Esophagus muscularis mucosa (tissue), 4 donors: ENCODE data around the gene KRT86. TPM values are rescaled to one million over a fixed set of nuclear protein-coding genes. Genes with fewer than 3 reads are reported as not detected.

Source experiments
- DNase-seq: peaks from one replicate; pipeline ENCODE4 v3.0.0-alpha.2; 2017; ENCODE audit errors: extremely low spot score
- H3K27ac ChIP-seq, 4 donors: fragments of 200-600 bp; sonication (generic); replicated peaks in 1 of 4; 1 replicate in 3 of 4; 2 replicates in 1 of 4; pipeline ENCODE4 v1.5.1; 2016 to 2019; ENCODE audit warnings: mild to moderate bottlenecking in 1 of 4
- H3K27me3 ChIP-seq, 4 donors: fragments of 200-600 bp; sonication (generic); one replicate each; pipeline versions ENCODE4 v1.5.1 to v1.6.0; 2016 to 2019
- H3K36me3 ChIP-seq, 4 donors: fragments of 200-600 bp; sonication (generic); one replicate each; pipeline ENCODE4 v1.5.1; 2016 to 2019
- H3K4me1 ChIP-seq, 4 donors: fragments of 200-600 bp; sonication (generic); one replicate each; pipeline ENCODE4 v1.5.1; 2016 to 2019
- H3K4me3 ChIP-seq, 4 donors: fragments of 200-600 bp; sonication (generic); 1 replicate in 2 of 4; 2 replicates in 2 of 4; pipeline ENCODE4 v1.5.1; 2016 to 2019; ENCODE audit warnings: mild to moderate bottlenecking in 4 of 4, moderate library complexity in 1 of 4
- H3K9me3 ChIP-seq, 4 donors: fragments of 200-600 bp; sonication (generic); 1 replicate in 3 of 4; 2 replicates in 1 of 4; pipeline ENCODE4 v1.5.1; 2016 to 2019
- EP300 ChIP-seq: sonication (generic); formaldehyde crosslinking; IDR thresholded peaks from one replicate; pipeline ENCODE4 v1.6.1; 2017; ENCODE audit warnings: antibody characterized with exemption
- POLR2A ChIP-seq: fragments of 450-650 bp; IDR thresholded peaks from one replicate; pipeline ENCODE4 v1.6.1; 2017; ENCODE audit warnings: antibody characterized with exemption, moderate library complexity, mild to moderate bottlenecking, low read depth
- POLR2AphosphoS5 ChIP-seq, 2 donors: sonication (generic); formaldehyde crosslinking; IDR thresholded peaks; one replicate each; pipeline ENCODE4 v1.6.1; 2017; ENCODE audit warnings: antibody characterized with exemption in 2 of 2
- WGBS: methylation state at CpG from one replicate; pipeline ENCODE4 v1.1.5; 2018; 5-methylcytosine and 5-hydroxymethylcytosine counted together
- intact Hi-C: fragments of 100-400 bp; cut with DNase I; formaldehyde crosslinking; loops from one replicate; pipeline ENCODE4 v1.15.1; 2023
- total RNA-seq, 4 donors: library from RNA; depleted of rRNA; stranded (reverse); fragments of >200 nt; gene quantifications; one replicate each; pipeline versions ENCODE4 v1.1.0 to v1.2.1, GENCODE V29; 2016
- TF ChIP-seq, protein P1 (sequence below), 3 experiments: fragments of 200-600 bp in 2 of 3; fragments of 450-650 bp in 1 of 3; sonication (generic) in 2 of 3; IDR thresholded peaks; one replicate each; pipeline ENCODE4 v1.5.1; 2017 to 2019; ENCODE audit warnings: antibody characterized with exemption in 3 of 3, mild to moderate bottlenecking in 2 of 3, moderate library complexity in 1 of 3

KRT86 gene
- total RNA-seq, 4 donors from 2014 or later, result 0.29 to 0.33 TPM; not detected in 2

DNA sequence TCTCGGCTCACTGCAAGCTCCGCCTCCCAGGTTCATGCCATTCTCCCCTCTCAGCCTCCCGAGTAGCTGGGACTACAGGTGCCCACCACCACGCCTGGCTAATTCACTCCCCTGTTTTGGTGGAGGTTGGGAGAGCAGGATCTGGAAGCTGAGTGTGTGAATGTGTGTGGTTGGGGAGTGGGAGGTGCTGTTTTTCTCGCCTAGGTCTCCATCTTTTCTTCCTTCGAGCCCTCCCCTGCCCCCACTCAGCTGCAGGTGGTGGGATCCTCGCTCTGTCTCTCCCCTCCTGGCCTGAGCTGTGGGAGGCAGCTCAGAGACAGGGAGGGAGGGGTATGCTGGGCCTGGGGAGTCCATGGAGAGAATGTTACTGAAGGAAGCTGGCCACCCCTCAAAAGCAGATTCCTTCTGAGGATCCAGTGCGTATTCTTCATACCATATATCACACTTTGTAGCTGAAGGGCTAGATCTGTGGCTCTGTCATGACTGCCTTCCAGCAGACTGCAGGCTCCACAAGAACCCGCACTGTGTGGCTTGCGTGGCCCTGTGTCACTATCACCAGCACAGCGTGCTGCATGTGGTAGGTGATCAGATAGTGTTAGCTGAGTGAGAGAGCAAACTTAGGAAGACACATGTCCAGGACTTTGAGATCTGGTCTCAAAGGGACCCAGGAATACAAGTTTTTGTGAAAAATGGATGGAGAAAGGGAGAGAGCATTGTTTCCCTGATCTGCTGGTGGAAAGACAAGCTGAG is 44.0 kb downstream of the KRT86 start:
- no peak overlapping the region for H3K4me3 ChIP-seq
- H3K27ac ChIP-seq, result no peak overlapping the region
- H3K9me3 ChIP-seq, result no peaks in the 10 kb centered on the region
- peaks cover 0 to 4% (median 0%) of the 10 kb centered on the region in 4 donors for H3K4me1 ChIP-seq
- H3K27me3 ChIP-seq, result peaks cover 0 to 37% (median 0%) of the 10 kb centered on the region in 4 donors
- H3K36me3 ChIP-seq, result no peaks in the 10 kb centered on the region
- DNase-seq, result no peak
- whole genome bisulfite sequencing, result 93% methylated on average over 11 of the region's 11 CpGs
- intact Hi-C loops, result no loop called here
- TF ChIP-seq EP300 (no peak), POLR2A (no peak), POLR2AphosphoS5 (IDR thresholded peaks at IDR 0.05) (no peak)
- TF ChIP-seq, protein P1, sequence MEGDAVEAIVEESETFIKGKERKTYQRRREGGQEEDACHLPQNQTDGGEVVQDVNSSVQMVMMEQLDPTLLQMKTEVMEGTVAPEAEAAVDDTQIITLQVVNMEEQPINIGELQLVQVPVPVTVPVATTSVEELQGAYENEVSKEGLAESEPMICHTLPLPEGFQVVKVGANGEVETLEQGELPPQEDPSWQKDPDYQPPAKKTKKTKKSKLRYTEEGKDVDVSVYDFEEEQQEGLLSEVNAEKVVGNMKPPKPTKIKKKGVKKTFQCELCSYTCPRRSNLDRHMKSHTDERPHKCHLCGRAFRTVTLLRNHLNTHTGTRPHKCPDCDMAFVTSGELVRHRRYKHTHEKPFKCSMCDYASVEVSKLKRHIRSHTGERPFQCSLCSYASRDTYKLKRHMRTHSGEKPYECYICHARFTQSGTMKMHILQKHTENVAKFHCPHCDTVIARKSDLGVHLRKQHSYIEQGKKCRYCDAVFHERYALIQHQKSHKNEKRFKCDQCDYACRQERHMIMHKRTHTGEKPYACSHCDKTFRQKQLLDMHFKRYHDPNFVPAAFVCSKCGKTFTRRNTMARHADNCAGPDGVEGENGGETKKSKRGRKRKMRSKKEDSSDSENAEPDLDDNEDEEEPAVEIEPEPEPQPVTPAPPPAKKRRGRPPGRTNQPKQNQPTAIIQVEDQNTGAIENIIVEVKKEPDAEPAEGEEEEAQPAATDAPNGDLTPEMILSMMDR (IDR thresholded peaks at IDR 0.05), result no peak

DNA sequence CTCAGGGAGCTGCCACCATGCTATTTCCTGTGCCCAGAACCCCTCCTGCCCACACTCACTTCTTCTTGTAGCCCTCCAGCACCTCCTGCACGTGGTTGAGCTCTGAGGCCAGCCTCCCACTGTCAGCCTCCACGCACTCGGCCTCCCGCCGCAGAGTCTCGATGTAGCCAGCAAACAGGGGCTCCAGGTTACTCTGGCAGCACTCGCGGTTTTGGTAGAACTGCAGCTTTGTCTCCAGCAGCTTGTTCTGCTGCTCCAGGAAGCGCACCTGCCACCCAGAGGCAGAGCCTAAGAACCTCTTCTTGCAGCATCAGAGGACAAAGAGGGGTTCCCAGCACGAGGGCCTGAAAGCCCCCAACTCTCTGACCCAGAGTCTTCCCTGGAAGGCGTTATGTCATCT is 44.7 kb downstream of the KRT86 start:
- Histone ChIP-seq H3K36me3 (no peaks in the 10 kb centered on the region), H3K4me1 (peaks cover 0 to 4% (median 0%) of the 10 kb centered on the region in 4 donors), H3K4me3 (no peak overlapping the region), H3K27me3 (peaks cover 0 to 37% (median 0%) of the 10 kb centered on the region in 4 donors), H3K9me3 (no peaks in the 10 kb centered on the region), H3K27ac (no peak overlapping the region)
- DNase-seq, result no peak
- intact Hi-C loops, result no loop called here
- TF ChIP-seq, protein P1 (IDR thresholded peaks at IDR 0.05), result no peak
- 78% methylated on average over 11 of the region's 11 CpGs for WGBS

DNA sequence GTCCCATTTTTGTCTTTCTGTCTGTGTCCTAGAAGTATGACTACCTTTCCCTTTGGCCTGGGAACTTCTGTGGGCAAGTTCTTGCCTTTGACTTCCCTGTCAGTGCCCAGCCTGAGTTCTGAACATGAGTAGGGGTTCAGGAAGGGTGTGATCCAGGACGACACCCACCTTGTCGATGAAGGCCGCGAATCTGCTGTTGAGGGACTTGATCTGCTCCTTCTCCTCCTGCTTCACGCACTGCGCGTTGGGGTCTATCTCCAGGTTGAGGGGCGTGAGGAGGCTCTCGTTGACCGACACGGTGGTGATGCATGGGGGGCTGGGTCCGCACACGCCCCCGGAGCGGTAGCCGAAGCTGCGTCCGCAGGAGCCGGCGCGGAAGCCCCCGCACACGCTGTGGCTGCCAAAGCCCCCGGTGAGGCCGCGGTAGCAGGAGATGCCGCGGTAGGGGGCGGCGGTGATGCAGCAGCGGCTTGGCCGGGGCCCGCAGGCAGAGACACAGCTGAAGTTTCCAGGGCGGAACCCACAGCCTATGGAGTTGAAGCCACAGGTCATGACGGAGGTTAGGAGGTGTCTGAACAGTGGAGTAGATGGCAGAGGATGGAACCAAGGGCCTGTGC is 46.4 kb downstream of the KRT86 start, which contains the start of gene KRT83:
TSS of gene KRT83 (minus strand) at position 615 of the 617 bp plus-strand sequence. CDS start at position 552, 63 bp downstream.
- no peak for DNase-seq
- WGBS, result 62% methylated on average over 32 of the region's 35 CpGs
- no peak within 1 kb of the TSS for H3K4me3 ChIP-seq
- H3K9me3 ChIP-seq, result no peaks in the 10 kb centered on the region
- TF ChIP-seq, protein P1 (IDR thresholded peaks at IDR 0.05), result no peak
- TF ChIP-seq POLR2A, result no peak
- no peak for TF ChIP-seq EP300
- TF ChIP-seq POLR2AphosphoS5 (IDR thresholded peaks at IDR 0.05), result no peak
- no peak within 1 kb of the TSS for H3K27ac ChIP-seq
- H3K36me3 ChIP-seq, result no peaks in the 10 kb centered on the region
- intact Hi-C loops, result no loop called here
- peaks cover 0 to 32% (median 0%) of the 10 kb centered on the region in 4 donors for H3K27me3 ChIP-seq
- H3K4me1 ChIP-seq, result peaks cover 0 to 4% (median 0%) of the 10 kb centered on the region in 4 donors

DNA sequence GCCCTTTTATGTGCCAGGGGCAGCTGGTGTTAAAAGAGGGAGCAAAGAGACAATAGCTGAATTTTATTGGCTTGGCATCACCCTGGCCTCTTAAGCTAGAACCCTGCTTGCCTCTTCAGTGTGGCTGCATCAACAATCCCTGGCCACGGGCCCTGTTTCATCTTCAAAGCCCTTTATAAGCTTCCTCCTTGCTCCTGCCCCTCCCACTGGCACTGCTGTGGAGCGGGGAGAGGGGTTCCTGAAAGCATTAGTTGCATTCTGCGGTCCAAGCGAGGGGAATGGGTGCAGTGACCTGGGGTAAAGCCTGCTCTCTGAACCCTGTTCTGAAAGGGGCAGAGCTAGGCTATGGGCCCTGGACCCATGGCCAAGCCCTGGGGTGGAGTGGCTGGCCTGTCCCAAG is 47.0 kb downstream of the KRT86 start:
- Histone ChIP-seq H3K27me3 (peaks cover 0 to 32% (median 0%) of the 10 kb centered on the region in 4 donors), H3K9me3 (no peaks in the 10 kb centered on the region), H3K4me1 (peaks cover 0 to 4% (median 0%) of the 10 kb centered on the region in 4 donors), H3K36me3 (no peaks in the 10 kb centered on the region), H3K4me3 (no peak overlapping the region), H3K27ac (no peak overlapping the region)
- no peak for TF ChIP-seq POLR2A
- TF ChIP-seq POLR2AphosphoS5 (IDR thresholded peaks at IDR 0.05), result no peak
- TF ChIP-seq EP300, result no peak
- TF ChIP-seq, protein P1 (IDR thresholded peaks at IDR 0.05), result no peak
- intact Hi-C loops, result no loop called here
- WGBS, result 76% methylated on average over 4 of the region's 4 CpGs
- DNase-seq, result no peak
